Measurements from ENCODE around the gene ROBO1. TPM values are rescaled to one million over a fixed set of nuclear protein-coding genes. Genes with fewer than 3 reads are reported as not detected.
A peak's percentile ranks its signal among the peaks of the same experiment; 100 is the strongest.
"Not testable (repeated sequence)": the region's sequence is repeated elsewhere in the genome, so short reads cannot be mapped to it uniquely, and the experiment has no call there.

ROBO1 gene
- total RNA-seq, 1 donor from 2014 or later = 182 TPM

- no peak for TF ChIP-seq CTCF (conservative IDR thresholded peaks at IDR 0.05)
- H3K4me3 Mint-ChIP-seq = no peak overlapping the region
- H3K36me3 Mint-ChIP-seq = peaks cover 11% of the 10 kb centered on the region
- H3K9me3 Mint-ChIP-seq = peaks cover 3% of the 10 kb centered on the region
- H3K27ac Mint-ChIP-seq = no peak overlapping the region
- no peak for DNase-seq (ENCODE audit: extremely low spot score, unreplicated experiment)
- H3K4me1 Mint-ChIP-seq (ENCODE audit: unreplicated experiment) = peaks cover 26% of the 10 kb centered on the region
- no peaks in the 10 kb centered on the region for H3K27me3 Mint-ChIP-seq
Measured at GRCh38 chr3:78887547-78888011, 880.2 kb downstream of the ROBO1 start.

GRCh38 chr3:78887029-78887428, 880.8 kb downstream of the ROBO1 start:
- Mint-ChIP-seq H3K27me3 (no peaks in the 10 kb centered on the region), H3K36me3 (peaks cover 14% of the 10 kb centered on the region), H3K27ac (no peak overlapping the region), H3K9me3 (peaks cover 3% of the 10 kb centered on the region), H3K4me1 (ENCODE audit: unreplicated experiment) (peaks cover 30% of the 10 kb centered on the region), H3K4me3 (no peak overlapping the region)
- no peak for DNase-seq (ENCODE audit: extremely low spot score, unreplicated experiment)
- TF ChIP-seq CTCF (conservative IDR thresholded peaks at IDR 0.05) = no peak

- H3K36me3 Mint-ChIP-seq; H3K4me3 Mint-ChIP-seq; H3K27me3 Mint-ChIP-seq; H3K9me3 Mint-ChIP-seq; H3K27ac Mint-ChIP-seq; DNase-seq (ENCODE audit: extremely low spot score, unreplicated experiment): not testable (repeated sequence)
- peaks cover 42% of the 10 kb centered on the region for H3K4me1 Mint-ChIP-seq (ENCODE audit: unreplicated experiment)
Measured at GRCh38 chr3:78884567-78884966, 883.2 kb downstream of the ROBO1 start.

- H3K9me3 Mint-ChIP-seq = no peaks in the 10 kb centered on the region
- H3K27me3 Mint-ChIP-seq = no peaks in the 10 kb centered on the region
- no peak for TF ChIP-seq CTCF (conservative IDR thresholded peaks at IDR 0.05)
- H3K27ac Mint-ChIP-seq = no peak overlapping the region
- peaks cover 40% of the 10 kb centered on the region for H3K4me1 Mint-ChIP-seq (ENCODE audit: unreplicated experiment)
- H3K36me3 Mint-ChIP-seq = peaks cover 8% of the 10 kb centered on the region
- H3K4me3 Mint-ChIP-seq = no peak overlapping the region
- DNase-seq (ENCODE audit: extremely low spot score, unreplicated experiment) = no peak
Measured at GRCh38 chr3:78882251-78882650, 885.5 kb downstream of the ROBO1 start.

- peaks cover 40% of the 10 kb centered on the region for H3K4me1 Mint-ChIP-seq (ENCODE audit: unreplicated experiment)
- DNase-seq (ENCODE audit: extremely low spot score, unreplicated experiment) = no peak
- H3K9me3 Mint-ChIP-seq = no peaks in the 10 kb centered on the region
- peak overlapping the region; percentile 50 for H3K27ac Mint-ChIP-seq
- peaks cover 10% of the 10 kb centered on the region for H3K36me3 Mint-ChIP-seq
- TF ChIP-seq CTCF (conservative IDR thresholded peaks at IDR 0.05) = no peak
- H3K27me3 Mint-ChIP-seq = no peaks in the 10 kb centered on the region
- no peak overlapping the region for H3K4me3 Mint-ChIP-seq
Measured at GRCh38 chr3:78881501-78881900, 886.3 kb downstream of the ROBO1 start.

- Mint-ChIP-seq H3K36me3 (peaks cover 12% of the 10 kb centered on the region), H3K27me3 (no peaks in the 10 kb centered on the region), H3K4me3 (no peak overlapping the region), H3K9me3 (no peaks in the 10 kb centered on the region), H3K4me1 (ENCODE audit: unreplicated experiment) (peaks cover 40% of the 10 kb centered on the region), H3K27ac (peak overlapping the region; percentile 50)
- TF ChIP-seq CTCF (conservative IDR thresholded peaks at IDR 0.05) = no peak
- DNase-seq (ENCODE audit: extremely low spot score, unreplicated experiment) = no peak
Measured at GRCh38 chr3:78880603-78881461, 887.0 kb downstream of the ROBO1 start.
